Activated CD8-positive, alpha-beta memory T cell treated with anti-CD3 and anti-CD28 coated beads, Interleukin-2, amount 50 U/mL, for 24 hours (primary cell): Measurements from ENCODE around the gene HASPIN.

Source experiments
- DNase-seq: peaks from one replicate; pipeline ENCODE4 v3.0.0-alpha.2; 2020; ENCODE audit errors: extremely low read depth

The HASPIN gene

DNA sequence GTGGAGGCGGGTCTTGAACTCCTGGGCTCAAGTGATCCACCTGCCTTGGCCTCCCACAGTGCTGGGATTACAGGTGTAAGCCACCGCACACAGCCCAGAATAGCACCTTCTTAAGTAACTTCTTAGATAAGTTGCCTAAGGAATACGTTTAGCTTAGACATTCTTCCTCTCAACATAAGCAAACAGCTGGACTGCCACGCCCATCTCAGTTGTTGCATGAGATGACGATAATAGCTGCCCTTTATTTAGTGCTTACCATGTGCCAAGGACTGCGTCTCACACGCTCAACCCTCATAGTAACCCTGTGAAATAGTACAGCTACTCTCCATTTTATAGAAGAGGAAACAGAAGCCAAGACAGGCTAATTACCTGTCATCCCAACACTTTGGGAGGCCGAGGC lies 11.8 kb downstream of the HASPIN start:
- DNase-seq, result no peak

DNA sequence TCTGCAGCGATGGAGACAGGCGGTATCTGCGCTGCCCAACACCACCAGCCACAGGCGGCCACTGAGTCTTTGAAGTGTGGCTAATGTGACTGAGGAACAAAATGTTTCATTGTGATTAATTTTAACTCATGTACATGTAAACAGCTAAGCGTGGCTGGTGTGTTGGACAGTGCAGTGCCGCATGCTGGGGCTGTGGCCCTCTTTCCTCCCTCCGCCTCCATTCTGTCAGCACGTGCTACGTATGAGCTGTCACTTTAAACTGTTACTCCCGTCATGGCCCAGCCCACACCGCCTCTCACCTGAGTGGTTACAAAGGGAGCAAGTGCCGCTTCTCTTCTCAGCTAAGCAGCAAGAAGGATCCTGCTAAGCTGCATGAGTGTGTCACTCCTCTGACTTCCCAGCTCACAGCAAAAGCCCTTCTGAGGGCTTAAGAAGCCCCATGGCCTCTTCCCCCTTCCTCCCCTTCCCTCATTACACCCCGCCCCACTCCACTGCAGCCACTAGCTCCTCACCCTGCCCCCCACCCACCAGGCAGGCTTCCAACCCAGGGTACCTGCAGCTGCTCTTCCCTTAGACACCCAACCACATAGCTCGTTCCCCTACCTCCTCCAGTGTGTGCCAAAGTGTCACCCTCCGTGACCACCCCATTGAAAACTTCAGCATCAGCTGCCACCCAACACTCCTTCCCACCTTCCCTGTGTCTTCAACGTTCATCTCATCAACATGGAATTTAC lies 15.0 kb downstream of the HASPIN start:
- peak; percentile 37 for DNase-seq

DNA sequence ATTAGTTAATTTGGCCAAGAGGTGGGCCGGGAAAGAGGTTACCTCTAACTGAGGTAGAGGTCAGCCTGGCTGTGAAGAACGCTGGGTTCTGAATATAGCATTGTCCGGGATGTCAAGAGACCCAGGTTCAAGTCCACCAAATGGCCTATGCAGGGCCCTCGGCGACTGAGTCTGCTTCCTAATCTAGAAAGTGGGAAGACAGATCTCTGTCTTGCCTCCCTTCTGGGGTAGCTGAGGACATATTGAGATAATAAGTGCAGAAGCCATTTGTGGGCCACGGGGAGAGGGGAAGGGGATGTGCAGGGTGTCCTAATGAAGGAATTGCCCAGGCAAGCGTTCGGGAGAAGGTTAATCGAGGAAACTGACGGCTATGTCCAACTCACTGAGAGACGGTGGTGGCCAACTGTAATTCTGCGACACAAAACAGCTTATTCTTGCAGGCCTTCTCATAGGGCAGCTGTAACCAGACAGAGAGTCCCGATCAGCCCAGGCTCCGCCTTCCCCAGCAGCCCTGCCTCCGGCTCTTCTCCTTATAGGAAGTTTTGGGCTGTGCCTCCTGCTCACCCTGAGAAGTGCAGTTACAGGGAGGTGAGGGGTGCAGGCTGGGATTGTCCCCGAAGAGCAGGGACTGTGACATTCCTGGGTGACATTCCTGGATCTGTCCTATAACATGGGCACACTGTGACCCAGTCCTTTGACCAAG lies 15.9 kb downstream of the HASPIN start:
- DNase-seq, result no peak

DNA sequence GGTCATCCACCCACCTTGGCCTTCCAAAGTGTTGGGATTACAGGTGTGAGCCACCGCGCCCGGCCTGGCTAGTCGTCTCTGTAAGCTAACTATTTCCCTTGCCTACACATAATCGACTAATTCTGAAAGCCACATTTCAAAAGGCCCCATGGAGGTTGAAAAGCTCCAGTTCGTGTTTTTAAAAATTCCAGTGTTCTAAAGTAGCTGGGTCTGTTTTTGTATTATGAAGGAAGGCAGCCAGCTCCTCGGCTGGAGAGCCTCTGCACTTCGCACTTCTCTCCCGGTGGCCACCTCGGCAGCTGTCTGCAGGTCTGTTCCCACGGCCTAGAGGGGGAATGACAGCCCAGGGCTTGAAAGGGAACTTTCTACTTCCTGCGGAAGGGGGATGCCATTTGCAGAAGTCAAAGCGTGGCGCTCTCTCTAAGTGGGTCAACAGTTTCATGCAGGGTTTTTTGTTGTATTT lies 16.9 kb downstream of the HASPIN start:
- DNase-seq, result no peak

DNA sequence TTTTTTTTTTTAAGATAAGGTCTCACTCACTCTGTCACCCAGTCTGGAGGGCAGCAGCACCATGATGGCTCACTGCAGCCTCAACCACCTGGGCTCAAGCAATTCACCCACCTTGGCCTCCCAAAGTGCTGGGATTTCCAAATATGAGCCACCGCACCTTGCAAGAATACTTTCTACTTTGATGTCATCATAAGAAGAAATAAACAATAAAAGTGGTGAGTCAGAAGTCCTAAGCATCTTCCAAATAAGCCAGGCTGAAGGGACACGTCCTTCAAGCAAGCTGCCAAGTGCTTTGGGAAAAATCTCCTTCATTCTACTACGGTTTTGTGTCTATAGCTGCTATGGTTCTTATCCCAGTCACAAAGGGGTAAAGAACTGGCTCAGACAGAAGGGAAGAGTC lies 20.3 kb downstream of the HASPIN start:
- no peak for DNase-seq

DNA sequence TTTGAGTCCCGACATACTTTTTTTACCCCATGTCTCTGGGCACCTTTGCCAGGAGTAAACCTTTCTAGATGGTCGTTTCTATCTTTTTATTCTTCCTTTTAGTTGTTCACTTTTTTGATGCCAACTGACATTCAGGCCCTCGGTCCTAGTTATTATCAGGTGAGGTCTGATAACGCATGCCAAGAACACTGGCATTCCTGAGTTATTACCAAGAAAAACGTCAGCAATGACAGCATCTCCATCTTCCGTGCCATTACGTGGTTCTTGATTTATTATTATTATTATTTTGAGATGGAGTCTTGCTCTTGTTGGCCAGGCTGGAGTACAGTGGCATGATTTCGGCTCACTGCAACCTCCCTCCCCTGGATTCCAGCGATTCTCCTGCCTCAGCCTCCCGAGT lies 21.4 kb downstream of the HASPIN start:
- DNase-seq, result no peak

DNA sequence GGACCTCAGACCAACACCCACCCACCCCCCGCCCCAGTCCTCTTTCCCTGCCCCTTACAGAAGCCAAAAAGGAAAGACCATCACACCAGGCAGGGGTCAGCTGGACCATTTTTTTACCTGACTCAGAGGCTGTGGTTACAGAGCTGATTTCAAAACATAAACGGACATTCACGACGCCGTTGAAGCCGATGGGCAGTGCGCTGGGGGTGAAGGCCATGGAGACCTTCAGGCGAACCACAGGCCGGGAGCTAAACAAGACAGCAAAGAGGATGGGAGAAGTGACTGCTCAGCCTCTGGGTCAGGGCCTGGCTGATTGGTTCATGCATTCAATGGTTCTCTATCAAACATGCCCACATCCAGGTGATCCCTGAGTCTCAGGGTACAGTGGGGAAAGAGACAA lies 24.1 kb downstream of the HASPIN start:
- DNase-seq, result no peak

DNA sequence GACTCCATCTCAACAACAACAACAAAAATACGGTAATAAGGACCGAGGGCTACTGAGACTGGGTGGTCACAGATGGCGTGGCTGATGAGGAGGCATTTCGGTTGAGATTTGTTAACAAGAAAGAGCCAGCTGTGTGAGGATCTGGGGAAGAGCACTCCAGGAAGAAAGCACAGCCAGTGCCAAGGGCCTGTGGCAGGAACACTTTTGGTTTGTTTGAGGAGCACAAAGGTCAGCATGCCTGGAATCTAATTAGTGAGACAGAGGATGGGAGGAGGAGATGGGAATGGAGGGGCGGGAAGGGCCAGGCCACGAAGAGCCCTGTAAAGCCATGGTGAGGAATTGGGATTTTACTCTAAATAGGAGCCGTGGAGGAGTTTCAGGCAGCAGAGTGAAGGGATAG lies 24.9 kb downstream of the HASPIN start:
- no peak for DNase-seq

DNA sequence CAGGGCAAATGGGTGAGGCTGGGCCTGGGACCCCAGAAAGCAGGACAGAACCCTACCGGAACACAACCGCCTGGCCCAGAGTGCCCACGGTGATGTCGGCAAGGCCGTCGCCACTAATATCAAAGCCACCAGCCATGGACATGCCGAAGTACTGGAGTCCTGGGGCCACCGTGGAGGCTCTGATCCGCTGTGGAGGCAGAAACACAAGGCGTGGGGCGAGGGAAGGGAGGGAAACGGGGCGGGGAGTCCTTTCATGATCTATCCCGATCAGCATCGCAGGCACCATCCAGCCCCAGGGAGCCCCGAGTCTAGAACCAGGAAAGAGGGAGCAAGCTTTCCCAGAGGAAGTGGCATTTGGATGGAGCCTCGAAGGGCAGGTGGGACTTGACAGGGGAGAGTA lies 26.6 kb downstream of the HASPIN start:
- DNase-seq, result no peak

DNA sequence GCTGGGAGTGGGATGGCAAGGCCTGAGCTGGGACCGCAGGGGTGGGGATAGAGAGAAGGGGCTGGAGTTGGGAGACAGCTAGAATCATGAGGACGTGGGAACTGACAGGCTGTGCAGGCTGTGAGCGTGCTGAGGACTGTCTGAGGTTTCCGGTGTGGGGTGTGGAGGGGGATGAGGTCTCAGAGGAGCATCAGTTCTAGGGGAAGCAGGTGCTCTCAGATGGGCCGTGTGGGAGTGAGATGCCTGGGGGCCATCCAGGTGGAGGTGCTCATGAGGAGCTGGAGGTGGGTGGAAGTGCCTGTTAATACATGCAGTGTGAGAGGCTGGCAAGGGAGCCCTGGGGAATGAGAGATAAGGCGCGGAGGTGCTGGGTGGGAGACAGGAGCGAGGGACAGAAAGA lies 27.2 kb downstream of the HASPIN start:
- no peak for DNase-seq

DNA sequence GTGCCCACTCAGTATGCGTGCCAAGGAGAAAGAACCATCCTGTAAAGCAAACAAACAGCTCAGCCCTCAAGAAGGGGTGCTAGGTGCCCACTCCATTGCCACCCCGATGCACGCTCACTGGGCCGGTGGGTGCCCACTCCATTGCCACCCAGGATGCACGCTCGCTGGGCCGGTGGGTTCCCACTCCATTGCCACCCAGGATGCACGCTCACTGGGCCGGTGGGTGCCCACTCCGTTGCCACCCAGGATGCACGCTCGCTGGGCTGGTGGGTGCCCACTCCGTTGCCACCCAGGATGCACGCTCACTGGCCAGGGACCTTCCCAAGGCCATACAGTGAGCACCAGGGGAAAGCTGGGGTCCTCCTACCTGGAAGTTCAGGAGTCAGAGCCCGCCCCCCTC lies 28.1 kb downstream of the HASPIN start:
- DNase-seq, result no peak

DNA sequence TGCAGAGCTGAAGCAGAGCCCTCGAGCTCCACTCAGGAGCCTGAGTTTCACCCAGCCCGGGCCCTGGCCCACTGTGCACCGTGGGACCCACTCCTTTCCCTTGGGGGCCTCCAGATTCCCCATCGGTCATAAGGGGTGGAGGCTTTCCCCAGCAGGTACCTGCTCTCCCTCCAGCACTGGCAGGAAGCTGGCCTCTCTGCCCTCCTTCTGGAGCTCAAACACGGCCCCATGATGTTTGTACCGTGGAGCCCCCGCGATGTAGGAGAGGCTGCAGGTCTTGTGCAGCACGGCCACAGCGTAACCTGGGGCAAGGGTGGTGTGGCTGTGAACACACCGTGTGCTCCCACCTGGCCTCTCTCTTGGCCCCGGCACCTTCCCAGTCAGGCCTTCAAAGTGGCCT lies 29.9 kb downstream of the HASPIN start:
- DNase-seq, result no peak

DNA sequence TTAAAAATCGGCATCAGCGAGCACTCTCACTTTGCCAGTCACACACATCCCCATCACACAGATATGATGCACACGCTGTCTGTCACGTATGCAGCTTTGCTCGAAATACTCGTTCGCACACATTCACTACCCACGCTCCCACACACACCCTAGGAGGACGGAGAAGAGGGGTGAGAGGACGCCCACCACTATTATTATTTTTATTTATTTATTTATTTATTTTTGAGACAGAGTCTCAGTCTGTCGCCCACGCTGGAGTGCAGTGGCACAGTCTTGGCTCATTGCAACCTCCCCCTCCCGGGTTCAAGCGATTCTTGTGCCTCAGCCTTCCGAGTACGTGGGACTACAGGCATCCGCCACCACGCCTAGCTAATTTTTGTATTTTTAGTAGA lies 30.4 kb downstream of the HASPIN start:
- no peak for DNase-seq

DNA sequence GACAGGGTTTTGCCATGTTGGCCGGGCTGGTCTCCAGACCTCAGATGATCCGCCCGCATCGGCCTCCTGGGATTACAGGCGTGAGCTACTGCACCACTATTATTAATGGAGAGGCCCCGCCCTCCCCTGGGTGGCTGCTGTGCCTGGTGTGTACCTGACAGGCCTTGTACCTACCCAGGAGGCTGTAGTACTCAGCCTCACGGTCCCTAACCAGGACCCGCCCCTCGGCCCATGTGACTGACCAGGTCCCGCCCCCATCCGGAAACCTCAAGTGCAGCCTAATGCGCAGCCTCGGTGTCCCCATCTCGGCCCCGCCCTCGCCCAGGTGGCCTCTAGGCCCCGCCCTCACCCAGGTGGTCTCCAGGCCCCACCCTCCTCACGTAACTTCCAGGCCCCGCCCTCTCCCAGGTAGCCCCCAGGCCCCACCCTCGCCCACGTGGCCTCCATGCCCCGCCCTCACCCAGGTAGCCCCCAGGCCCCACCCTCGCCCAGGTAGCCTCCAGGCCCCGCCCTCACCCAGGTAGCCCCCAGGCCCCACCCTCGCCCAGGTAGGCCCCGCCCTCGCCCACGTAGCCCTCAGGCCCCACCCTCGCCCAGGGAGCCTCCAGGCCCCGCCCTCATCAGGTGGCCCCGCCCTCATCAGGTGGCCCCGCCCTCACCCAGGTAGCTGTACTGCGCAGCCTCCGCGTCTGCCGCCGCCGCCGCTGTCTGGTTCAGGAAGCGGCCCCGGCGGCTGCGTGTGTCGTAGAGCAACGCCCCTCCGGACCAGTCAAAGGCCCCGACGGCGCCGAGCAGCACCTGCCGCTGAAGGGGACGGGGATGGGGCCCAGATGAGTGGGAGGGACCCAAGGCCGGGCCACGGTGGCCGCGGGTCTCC lies 31.0 kb downstream of the HASPIN start:
- peak; percentile 41 for DNase-seq

DNA sequence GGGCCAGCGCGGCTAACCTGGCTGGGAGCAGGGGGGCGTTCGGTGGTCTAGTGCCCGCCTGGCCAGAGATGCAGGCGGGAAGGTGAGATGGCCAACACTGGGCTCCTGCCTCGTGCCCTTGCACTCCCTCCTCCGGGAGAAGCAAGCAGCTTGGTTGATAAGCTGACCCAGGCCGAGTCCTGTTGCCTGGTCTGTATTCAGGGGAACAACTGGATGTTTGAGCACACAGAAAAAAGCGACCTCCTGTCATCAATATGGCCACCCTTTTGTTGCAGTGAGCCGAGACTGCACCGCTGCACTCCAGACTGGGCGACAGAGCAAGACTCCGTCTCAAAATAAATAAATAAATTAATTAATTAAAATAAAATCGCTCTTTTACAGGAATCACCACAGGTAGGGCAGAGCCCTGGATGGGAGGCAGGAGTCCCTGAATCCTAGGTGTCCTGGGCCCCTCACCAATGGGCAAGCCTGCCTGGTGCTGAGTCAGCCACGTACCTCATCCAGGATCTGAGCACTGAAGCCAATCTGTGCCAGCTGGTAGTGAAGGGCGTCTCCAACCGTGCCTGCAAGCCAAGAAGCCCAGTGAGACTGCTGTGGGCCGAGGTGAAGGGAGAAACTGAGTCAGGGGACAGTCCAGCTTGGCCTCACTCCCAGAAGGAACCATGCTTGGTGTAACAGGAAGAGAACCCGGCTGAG lies 31.8 kb downstream of the HASPIN start:
- no peak for DNase-seq

DNA sequence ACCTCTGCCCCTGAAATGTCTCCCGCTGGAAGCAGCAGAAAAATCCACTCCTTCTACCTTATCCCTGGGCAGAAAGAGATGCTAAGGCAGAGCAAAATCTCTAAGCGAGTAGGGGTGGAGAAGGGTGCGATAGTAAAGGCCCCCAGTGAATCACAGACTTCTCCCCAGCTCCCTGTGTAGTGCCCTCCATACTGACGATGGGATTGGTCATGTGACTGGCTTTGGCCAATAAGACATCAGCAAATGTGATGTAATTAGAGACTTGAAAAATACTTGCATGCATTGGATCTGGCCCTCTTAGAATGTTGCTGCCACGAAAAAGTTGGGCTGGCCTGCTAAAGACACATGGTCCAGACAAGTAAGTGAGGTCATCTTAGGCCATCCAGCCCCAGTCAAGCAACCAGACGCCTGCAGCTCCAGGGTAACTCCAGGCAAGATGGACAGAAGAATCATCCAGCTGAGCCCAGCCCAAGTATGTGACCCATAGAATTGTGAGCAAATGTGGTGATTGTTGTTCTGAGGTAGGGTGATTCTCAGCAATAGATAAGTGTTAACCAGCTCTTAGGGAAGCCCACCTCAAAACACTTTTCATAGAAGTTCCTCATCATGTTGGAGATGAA lies 36.0 kb downstream of the HASPIN start:
- no peak for DNase-seq

DNA sequence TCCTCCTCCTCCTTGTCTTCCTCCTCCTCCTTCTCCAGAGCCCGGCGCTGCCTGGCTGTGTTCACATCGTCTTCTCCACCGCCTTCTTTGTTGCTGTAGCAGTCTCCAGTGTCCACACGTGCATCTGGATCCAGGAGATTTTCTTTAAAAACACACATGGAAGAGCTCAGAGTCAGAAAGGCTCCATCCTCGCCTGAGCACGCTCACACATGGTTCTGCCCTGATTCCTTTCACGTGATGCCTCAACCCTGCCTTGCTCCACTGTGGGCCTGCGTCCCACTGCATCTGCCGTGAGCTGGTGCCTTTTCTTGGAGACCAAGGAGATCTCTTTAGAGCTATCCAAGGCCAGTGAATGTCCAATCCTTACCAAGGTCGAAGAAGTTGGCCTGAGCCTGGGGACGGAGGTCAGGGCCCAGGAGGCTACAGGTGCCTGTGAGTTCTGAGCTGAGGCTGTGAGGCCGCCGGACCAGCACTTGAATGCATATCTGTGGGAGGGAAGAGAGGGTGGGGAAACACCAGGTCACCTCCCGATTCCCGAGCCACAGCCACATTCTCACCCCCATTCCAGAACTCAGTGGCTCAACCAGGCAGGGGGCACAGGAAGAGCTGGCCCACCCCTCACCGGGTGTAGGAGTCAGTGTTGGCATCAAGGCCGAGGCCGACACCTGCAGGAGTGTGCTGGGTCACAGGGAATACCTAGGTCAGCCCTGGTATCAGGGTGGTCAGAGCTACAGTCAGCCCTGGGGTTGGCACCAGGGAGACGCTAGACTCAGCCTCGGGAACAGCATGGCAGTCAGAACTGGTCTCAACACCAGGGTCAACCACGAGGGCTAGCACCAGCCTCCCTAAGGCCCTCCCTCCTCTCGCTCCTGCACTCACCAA lies 37.6 kb downstream of the HASPIN start:
- no peak for DNase-seq

DNA sequence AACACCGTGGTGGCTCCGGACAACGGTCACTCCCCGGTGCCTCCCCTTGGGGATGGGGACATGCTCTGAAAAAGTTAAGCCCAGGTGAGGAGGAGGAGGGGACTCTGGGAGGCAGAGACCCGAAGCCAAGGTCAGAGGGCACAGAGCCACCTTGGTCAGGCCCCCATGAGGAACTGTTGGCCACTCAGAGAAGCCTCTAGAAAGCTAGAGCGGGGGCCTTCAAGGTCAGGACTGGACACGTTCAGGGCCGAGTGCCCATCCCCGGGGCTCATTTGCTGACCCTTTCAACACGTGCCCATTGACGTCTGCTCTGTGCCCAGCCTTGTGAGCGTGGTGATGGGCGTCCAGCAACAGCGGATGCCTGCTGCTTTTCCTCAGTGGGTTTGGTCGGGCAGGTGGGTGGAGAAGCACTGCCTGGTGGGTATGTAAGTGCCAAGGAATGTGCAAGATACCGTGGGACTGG lies 38.2 kb downstream of the HASPIN start:
- no peak for DNase-seq

DNA sequence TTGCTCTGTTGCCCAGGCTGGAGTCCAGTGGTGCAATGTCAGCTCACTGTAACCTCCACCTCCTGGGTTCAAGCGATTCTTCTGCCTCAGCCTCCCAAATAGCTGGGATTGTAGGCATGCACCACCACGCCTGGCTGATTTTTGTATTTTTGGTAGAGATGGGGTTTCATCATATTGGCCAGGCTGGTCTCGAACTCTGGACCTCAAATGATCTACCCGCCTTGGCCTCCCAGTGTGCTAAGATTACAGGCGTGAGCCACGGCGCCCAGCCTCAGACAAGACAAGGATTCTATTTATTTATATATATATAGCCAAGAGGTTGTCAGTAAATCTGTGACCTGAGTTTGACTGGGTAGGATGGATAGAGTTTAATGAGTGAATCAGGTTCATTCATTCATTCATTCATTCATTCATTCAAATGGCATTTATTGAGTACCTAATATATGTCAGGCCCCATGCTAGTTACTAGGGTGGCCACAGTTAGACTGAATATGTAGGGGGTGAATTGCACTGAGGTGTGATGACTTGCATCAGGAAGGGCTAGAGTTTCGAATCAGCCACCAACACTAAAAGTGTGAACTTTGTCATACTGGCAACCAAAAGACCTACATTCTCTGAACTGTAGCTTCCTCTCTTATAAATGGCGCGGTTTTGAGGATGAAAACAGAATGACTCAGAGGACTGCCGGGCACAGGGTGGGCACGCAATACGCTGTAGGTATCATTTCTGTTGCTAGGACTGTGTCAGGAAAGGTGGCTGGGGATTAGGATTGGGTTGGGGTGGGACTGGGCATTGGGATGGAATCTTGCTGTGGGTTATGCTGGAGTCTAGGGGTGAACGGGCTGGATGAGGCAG lies 39.4 kb downstream of the HASPIN start:
- DNase-seq, result no peak
